Skeletal muscle tissue (tissue), 4 donors: ENCODE measurements around the gene CSNK1G1. TPM values are rescaled to one million over a fixed set of nuclear protein-coding genes. Genes with fewer than 3 reads are reported as not detected.
A peak's percentile ranks its signal among the peaks of the same experiment; 100 is the strongest.

ENCODE experiments used
- H3K27ac ChIP-seq: one replicate; pipeline ENCODE4 v1.7.0; 2013; ENCODE audit warnings: mild to moderate bottlenecking, low read depth, low read length, inconsistent platforms
- H3K27me3 ChIP-seq, 3 donors: one replicate each; pipeline ENCODE4 v1.7.0; 2013; ENCODE audit warnings: low read length in 3 of 3; ENCODE audit not compliant: control insufficient read depth in 3 of 3, insufficient read depth in 3 of 3
- H3K36me3 ChIP-seq, 3 donors: one replicate each; pipeline ENCODE4 v1.7.0; 2013; ENCODE audit warnings: low read length in 3 of 3; ENCODE audit not compliant: control insufficient read depth in 3 of 3, insufficient read depth in 3 of 3
- H3K4me1 ChIP-seq, 3 donors: one replicate each; pipeline ENCODE4 v1.7.0; 2013; ENCODE audit warnings: low read length in 3 of 3, mild to moderate bottlenecking in 3 of 3; ENCODE audit not compliant: control insufficient read depth in 3 of 3, insufficient read depth in 3 of 3
- H3K4me3 ChIP-seq, 3 donors: one replicate each; pipeline ENCODE4 v1.7.0; 2013; ENCODE audit warnings: low read length in 3 of 3
- H3K9ac ChIP-seq, 3 donors: one replicate each; pipeline ENCODE4 v1.7.0; 2013; ENCODE audit warnings: low read length in 3 of 3, mild to moderate bottlenecking in 3 of 3, moderate library complexity in 2 of 3, low read depth in 1 of 3
- H3K9me3 ChIP-seq, 3 donors: one replicate each; pipeline ENCODE4 v1.7.0; 2013; ENCODE audit warnings: low read length in 3 of 3; ENCODE audit not compliant: control insufficient read depth in 3 of 3
- total RNA-seq: library from RNA; depleted of rRNA; stranded (reverse); fragments of >200 nt; gene quantifications from one replicate; pipeline ENCODE4 v1.2.3, GENCODE V29; 2014
- donor health status: Osteomylitis.

CSNK1G1 gene
- total RNA-seq, 1 donor from 2014 or later: 26.6 TPM

- Histone ChIP-seq H3K27me3 (peaks cover 3 to 20% (median 15%) of the 10 kb centered on the region in 3 donors), H3K27ac (no peak within 1 kb of the TSS), H3K4me1 (peaks cover 16 to 32% (median 23%) of the 10 kb centered on the region in 3 donors), H3K9me3 (no peaks in the 10 kb centered on the region), H3K4me3 (peak within 1 kb of the TSS; percentile 29 to 58 (median 48)), H3K36me3 (peaks cover 18 to 21% (median 20%) of the 10 kb centered on the region in 3 donors), H3K9ac (peak within 1 kb of the TSS in 1 of 3 donors; percentile 33)
Measured at GRCh38 chr15:64151727-64152506, 204.1 kb downstream of the CSNK1G1 start, which contains the start of gene SNX22. SNX22 (plus strand) TSS chr15:64151731; CDS start chr15:64151776, 45 bp downstream.

DNA sequence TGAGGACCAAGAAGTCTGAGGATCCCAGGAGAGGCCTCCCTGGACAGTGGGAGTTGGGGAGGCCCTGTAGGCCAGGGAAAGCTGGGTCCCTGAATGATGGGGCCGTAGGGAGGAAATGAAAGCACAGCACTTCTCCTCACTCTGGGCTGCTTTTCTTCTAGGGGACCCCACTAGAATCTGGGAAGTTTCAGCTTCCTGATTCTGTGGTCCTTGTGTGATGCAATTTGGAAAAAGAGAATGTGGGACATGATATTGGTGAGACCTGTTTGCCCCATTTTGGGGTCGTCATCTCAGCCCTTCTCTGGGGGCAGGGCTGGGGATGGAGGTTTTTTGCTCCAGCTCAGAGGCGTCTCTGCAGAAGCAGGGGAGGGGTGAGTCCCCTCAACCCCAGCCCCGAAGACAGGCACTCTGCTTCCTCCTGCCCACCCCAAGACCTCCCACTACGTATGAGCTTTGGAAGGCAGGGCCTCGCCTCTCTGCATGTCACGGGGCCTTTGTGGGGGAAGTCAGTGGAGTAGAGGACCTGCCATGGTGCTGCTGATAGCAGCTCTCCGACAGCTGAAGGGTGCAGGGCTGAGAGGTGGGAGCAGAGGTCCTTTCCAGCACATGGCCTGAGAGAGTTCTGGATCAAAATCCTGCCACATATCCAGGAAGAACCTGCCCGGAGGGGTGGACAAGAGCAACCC, 205.9 kb downstream of the CSNK1G1 start:
- Histone ChIP-seq H3K27me3 (peaks cover 3 to 20% (median 19%) of the 10 kb centered on the region in 3 donors), H3K27ac (no peak overlapping the region), H3K36me3 (peaks cover 6 to 11% (median 8%) of the 10 kb centered on the region in 3 donors), H3K4me3 (no peak overlapping the region), H3K4me1 (peaks cover 16 to 32% (median 23%) of the 10 kb centered on the region in 3 donors), H3K9me3 (no peaks in the 10 kb centered on the region), H3K9ac (no peak overlapping the region)

- H3K9me3 ChIP-seq: no peaks in the 10 kb centered on the region
- H3K9ac ChIP-seq: no peak overlapping the region
- H3K27me3 ChIP-seq: peaks cover 3 to 20% (median 19%) of the 10 kb centered on the region in 3 donors
- H3K27ac ChIP-seq: no peak overlapping the region
- H3K4me1 ChIP-seq: peaks cover 16 to 32% (median 23%) of the 10 kb centered on the region in 3 donors
- no peak overlapping the region for H3K4me3 ChIP-seq
- peaks cover 10 to 15% (median 10%) of the 10 kb centered on the region in 3 donors for H3K36me3 ChIP-seq
Measured at GRCh38 chr15:64149424-64149823, 206.5 kb downstream of the CSNK1G1 start.

GRCh38 chr15:64148581-64148980, 207.4 kb downstream of the CSNK1G1 start:
- Histone ChIP-seq H3K9me3 (no peaks in the 10 kb centered on the region), H3K27me3 (peaks cover 3 to 20% (median 19%) of the 10 kb centered on the region in 3 donors), H3K9ac (no peak overlapping the region), H3K27ac (no peak overlapping the region), H3K4me1 (peaks cover 16 to 23% (median 19%) of the 10 kb centered on the region in 3 donors), H3K36me3 (peaks cover 10 to 19% (median 16%) of the 10 kb centered on the region in 3 donors), H3K4me3 (no peak overlapping the region)

- no peak overlapping the region for H3K27ac ChIP-seq
- H3K36me3 ChIP-seq: peaks cover 14 to 23% (median 20%) of the 10 kb centered on the region in 3 donors
- H3K9ac ChIP-seq: no peak overlapping the region
- H3K9me3 ChIP-seq: no peaks in the 10 kb centered on the region
- peaks cover 3 to 20% (median 19%) of the 10 kb centered on the region in 3 donors for H3K27me3 ChIP-seq
- no peak overlapping the region for H3K4me3 ChIP-seq
- peaks cover 13 to 19% (median 16%) of the 10 kb centered on the region in 3 donors for H3K4me1 ChIP-seq
Measured at GRCh38 chr15:64148168-64148567, 207.8 kb downstream of the CSNK1G1 start.

DNA sequence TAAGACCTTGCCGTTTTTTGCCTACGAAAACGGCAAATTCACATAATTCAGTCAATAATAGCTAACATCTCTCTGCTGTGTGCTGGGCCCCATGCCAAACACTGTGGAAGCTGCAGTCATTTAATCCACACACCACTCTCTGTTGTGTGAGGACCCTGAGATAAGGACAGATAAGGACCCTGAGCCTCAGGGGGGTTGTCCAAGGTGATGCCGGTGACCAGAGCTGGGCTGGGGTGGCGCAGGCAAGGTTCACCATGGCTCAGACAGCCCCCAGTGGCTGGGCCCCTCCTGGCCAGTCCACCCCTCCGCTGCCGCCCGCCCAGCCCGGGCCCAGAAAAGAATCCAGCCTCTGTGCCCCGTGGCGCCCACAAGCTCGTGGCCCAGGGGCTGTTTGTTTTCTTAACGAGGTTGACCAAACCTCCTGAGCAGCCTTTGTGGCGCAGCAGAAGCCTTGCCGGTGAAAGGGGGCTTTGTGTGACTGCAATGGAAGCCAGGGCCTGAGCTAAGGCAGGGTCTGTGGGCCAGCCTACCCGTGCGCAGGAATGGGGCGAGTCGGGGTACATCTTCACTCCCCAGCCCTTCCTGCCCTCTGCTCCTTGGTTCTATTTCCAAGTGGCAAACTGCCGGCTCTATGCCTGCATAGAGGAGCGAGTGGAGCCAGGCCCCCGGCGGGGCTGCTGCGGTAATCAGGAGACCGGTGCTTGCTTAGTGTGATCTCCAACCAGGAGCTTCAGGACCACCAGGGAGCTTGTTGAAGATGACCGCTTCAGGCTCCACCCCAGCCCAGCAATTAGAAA, 208.9 kb downstream of the CSNK1G1 start:
- Histone ChIP-seq H3K27me3 (peaks cover 2 to 12% (median 8%) of the 10 kb centered on the region in 3 donors), H3K4me1 (peaks cover 8% of the 10 kb centered on the region in 3 donors), H3K27ac (no peak overlapping the region), H3K4me3 (no peak overlapping the region), H3K36me3 (peaks cover 17 to 25% (median 23%) of the 10 kb centered on the region in 3 donors), H3K9me3 (no peaks in the 10 kb centered on the region), H3K9ac (no peak overlapping the region)

DNA sequence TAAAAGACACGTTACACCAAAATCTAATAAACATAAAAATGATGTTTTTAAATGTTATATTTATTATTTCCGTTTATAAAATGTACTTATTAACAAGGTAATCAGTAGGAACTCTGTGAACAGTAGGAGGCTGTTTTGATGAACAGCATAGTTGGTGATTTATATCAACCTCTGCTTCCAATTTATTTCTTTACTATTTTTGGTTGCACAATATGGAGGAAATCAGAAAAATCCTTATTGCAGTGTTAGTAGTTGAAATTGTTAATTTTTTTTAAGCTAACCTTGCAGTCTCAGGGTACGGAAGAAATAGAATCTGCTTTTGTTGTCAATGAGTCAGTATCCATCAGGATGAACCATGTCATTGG, 209.5 kb downstream of the CSNK1G1 start:
- Histone ChIP-seq H3K27ac (no peak overlapping the region), H3K9me3 (no peaks in the 10 kb centered on the region), H3K4me3 (no peak overlapping the region), H3K9ac (no peak overlapping the region), H3K36me3 (peaks cover 19 to 28% (median 27%) of the 10 kb centered on the region in 3 donors), H3K27me3 (peaks cover 0 to 7% (median 4%) of the 10 kb centered on the region in 3 donors), H3K4me1 (peaks cover 3 to 5% (median 4%) of the 10 kb centered on the region in 3 donors)

GRCh38 chr15:64146041-64146440, 209.9 kb downstream of the CSNK1G1 start:
- Histone ChIP-seq H3K36me3 (peaks cover 19 to 31% (median 30%) of the 10 kb centered on the region in 3 donors), H3K4me1 (peaks cover under 1 to 4% (median 1%) of the 10 kb centered on the region in 3 donors), H3K4me3 (no peak overlapping the region), H3K27ac (no peak overlapping the region), H3K9me3 (no peaks in the 10 kb centered on the region), H3K9ac (no peak overlapping the region), H3K27me3 (peaks cover 0 to 4% (median 3%) of the 10 kb centered on the region in 3 donors)

DNA sequence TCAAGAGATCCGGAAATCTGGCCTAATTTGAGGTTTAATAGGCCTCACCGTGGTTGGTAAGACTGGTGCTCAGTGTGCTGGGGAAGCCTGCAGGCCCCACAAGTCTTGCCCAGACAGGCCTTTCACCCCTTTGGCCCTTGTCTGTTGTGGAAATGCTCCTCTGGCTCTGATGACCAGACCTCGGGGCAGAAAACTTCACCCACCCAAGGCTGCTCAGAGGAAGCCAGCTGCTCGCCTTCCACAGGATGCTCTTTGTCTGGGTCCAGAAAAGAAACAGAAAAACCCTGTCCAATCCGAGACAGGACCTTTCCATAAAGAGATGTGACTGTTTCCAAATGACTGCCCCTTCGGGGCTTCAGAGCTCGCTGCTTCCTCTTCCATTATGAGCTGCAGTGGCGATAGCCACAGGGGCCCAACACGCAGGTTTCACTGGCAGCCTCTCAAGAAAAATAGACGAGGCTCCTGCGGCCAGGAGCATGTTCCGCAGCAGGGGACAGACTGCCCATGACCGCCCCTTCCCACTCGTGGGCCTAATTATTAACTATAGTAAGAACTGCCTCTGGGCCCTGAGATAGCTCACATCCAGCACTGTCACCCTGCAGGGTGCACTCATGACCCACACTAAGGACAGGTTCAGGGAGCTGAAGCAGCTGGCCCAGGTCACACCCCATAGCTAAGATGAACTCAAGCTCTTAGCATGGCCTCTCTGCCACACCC, 211.2 kb downstream of the CSNK1G1 start:
- Histone ChIP-seq H3K9ac (no peak overlapping the region), H3K9me3 (no peaks in the 10 kb centered on the region), H3K36me3 (peaks cover 19 to 31% (median 30%) of the 10 kb centered on the region in 3 donors), H3K4me1 (peaks cover 0 to 3% (median 0%) of the 10 kb centered on the region in 3 donors), H3K27ac (no peak overlapping the region), H3K27me3 (peaks cover 0 to 4% (median 0%) of the 10 kb centered on the region in 3 donors), H3K4me3 (no peak overlapping the region)
